NCI-H226 (cell line): ENCODE measurements around the gene PPP1R9A.

Experiments used
- DNase-seq: peaks from one replicate; pipeline ENCODE4 v3.0.0-alpha.2; 2015

PPP1R9A gene

DNA sequence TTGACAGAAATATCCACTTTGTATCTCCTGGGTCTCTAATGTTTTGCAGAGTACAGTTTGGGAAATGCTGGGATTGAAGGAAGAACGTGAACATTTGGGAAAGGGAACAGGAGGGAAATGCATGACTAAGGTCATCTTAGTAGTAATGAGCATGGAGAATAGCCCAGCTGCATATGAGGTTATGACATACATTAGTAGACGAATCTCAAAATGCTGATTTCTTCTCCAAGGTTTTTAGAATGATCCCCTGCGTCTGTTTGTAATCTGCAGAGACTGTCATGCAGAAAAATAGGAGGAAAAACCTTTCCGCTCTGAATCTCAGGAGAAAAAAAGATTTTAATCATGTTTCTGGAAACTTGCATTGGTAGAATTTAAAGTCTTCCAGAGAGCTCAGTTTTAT is 133.6 kb downstream of the PPP1R9A start:
- DNase-seq: no peak

DNA sequence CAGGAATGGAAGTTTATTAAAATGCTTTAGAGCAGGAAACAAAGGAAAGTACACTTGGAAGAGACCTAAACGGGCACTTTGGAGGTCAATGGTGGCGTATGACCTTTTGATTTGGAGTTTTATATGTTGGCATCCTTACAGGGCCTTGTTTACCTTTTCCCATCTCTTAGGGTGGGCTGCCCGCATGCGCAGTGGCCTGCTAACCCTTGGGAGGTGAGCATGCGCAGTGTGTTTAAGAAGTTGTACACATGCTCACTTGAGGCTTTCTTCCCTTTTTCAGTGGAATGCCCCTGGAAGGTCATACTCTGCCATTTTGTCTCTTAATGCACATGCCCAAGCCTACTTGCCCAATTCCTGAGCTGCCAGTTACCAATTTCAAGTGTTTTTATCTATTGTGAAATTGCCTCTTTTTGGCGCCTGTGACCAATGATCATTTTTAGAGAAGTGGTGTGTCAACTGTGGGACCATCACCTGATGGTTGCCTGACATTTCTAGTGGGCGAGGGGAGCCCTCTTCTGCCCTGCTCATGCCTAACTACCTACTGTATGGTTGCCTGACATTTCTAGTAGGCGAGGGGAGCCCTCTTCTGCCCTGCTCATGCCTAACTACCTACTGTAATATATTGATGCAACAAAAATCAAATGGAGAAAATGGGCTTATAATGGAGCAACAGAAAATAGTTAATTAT is 138.0 kb downstream of the PPP1R9A start:
- DNase-seq: peak; percentile 10

DNA sequence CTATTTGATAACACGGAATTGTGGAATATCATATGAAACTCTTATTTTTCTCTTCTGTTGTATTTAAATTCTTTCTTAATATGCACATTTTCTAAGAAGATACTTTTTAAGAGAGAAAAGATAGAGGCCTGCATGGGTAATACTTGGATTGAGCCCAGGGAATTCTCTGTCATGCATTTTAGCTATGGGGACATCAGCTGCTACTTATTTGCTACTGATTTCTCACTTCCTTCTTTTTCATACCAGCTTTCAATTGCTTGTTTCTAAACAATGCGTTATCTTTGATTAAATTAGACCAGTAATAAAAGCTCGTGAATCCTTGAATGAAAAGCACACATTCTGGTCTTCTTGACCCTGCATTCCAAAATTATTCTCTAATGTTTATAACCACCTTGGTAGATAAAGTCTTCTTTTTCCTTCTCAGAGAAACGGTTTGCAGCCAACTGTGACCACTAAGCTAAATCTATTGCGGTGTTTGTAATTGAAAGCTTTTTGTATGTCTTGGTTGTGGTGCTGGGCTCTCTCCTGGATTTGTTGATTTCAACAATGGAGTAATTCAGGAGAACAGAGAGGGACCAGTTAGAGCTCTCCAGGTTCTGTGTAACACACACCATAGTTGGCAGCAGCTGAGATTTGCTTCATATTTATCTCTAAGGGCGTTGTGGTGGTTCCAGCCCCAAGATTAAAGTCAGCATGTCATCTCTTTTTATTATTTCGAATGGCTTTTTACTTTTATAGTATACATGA is 139.3 kb downstream of the PPP1R9A start:
- DNase-seq: no peak

DNA sequence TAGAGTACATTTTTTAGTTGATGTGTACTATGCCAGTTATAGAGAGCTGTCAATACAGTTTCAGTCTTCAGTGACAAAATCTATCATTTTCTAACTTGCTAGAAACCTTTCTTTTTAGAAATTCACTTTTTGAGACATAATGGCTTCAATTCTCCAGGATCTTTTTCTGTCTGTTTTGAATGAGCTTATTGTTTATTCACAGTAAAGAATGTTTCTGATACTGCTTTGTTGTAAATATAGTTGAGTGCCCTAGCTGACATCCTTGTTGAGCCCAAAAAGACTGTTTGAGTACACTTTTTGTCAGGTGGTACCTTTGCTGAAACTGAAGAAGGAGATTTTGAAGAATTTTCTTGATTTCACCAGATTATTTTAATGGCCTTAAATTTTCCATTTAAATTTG is 139.9 kb downstream of the PPP1R9A start:
- no peak for DNase-seq

DNA sequence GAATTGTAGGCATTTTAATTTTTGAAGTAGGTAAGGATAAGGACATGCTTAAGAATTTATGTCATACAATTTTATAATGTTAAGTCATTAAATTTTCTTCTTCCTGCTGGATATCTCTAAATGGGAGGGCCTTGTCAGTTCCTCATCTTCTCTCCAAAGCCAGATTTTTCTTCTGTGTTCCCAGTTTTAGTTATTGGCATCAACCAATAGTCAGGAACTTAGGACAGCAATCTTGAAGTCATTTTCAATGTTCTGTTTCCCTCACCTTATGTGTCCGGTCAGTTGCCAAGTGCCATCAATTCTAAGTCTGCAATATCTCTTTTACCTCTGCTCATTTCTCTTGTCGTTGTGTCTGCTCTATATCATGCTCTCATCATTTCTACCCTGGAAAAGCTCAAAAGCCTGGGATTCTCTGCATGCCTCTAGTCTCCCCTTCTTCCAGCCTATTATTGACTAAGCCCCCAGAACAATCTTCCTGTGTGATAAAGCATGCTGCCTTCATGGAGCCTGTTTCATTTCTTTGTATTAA is 145.2 kb downstream of the PPP1R9A start:
- no peak for DNase-seq

DNA sequence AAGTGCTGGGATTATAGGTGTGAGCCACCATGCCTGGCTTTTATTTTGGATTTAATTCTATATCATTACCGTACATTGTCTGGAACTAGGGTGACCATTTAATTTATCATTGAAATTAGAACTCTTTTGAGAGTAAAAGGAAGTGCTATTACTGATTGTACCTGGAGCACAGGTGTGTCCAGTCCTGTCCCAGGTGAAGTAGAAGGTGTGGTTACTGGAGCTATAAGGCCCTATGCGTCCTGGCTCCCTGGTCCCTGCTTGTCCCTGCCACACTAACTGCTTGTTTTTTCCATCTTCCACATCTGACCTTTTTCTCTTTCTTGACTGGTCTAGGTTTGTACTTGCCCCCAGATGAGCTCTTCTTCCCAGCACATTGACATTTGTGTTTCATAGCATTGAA is 147.0 kb downstream of the PPP1R9A start:
- no peak for DNase-seq

DNA sequence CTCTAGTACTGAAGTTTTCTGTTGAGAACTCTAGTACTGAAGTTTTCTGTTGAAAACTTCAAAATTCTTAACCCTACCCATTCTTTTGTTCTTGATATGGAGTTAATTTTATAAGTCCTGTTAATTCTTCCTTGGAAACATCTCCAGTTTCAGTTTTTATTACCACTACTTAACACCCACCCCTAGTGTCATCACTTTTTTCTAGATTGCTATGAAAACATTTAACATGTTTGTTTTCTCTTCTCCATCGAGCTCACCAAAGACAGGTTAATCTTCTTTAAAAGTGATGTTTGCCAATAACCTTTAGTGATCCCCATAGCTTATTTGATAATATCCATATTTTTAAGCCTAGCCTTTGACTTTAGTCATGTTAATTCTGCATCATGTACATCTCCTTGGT is 147.9 kb downstream of the PPP1R9A start:
- DNase-seq: no peak

DNA sequence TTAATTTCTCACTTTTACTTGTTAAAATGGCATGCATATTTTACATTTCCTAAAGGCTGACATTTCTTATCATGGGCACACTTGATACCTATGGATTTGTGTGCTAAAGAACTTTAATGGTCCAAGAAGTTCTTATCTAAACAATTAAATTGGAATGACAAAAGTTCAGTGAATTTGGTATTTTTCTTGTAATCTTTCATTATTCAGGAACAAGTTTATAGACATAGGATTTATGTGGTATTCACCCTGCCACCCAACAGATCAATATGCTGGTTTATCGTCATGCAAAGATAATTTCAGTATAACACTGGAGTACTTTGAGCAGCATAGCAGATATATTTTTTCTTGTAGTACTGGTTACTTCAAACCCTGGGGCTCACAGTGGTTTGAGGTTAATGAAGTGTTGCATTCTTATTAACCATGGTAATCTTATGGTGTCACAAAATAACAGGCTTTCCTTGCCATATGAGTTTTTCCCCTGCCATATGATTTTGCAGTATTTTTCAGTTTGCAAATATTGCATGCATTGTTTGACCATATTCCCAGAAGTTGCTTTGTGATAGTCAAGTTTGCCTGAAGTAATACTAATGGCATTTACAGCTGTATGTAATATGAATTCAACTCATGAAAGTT is 148.8 kb downstream of the PPP1R9A start:
- no peak for DNase-seq

DNA sequence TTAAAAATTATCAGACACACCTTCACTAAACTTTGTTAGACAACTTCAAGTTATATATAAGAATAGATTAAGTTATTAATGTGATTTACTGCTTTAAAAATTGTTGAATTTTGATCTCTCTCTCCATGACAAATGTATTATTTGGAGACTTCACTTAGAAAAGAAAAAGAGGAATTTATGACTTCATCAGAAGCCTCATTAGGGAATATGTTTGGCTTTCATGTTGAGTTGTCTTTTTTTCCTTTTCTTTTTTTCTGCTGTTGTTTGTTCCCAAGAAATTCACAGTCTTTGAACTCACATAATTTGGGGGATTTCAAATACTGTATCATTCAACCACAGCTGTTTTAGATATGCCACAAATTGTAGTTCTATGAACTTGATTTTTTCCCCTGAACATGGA is 149.5 kb downstream of the PPP1R9A start:
- DNase-seq: no peak

DNA sequence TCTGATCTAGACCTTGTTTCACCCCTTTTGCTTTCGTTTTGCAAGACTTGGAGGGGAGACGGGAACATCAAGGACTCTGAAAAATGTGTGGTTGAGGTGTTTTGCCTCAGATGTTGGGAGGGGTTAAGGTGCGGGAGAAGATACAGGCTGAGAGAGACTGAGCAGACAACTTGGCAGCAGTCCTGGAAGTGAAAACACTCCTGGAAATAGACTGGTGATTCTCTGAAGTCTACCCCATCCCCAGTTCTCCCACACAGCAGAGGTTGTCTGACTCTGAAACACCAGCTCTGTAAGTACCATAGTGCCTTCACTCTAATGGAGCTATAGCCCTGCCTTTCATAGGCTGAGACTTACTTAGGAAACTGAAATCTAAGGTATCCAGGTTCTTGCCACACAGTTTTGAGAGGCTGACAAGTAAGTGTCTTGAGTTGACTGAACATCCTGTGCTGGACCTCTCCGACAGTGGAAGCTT is 152.5 kb downstream of the PPP1R9A start:
- DNase-seq: peak; percentile 46

DNA sequence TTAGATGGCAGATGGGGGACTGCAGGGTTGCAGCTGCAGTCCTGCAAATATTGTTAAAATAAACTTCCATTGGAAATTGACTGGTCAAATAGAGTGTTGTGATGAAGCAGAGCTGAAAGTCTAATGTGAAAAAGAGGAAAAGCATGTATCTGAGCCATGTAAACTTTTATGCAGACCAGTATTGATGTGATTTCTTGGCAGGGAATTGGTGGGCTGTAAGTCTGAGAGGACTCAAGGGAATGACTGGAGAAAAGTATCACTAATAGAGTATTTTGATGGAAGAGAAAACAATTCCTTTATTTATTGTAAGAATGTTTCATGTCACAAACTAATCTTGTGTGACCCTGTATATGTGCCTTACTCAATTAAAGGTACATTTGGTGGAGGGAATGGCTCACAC is 155.5 kb downstream of the PPP1R9A start:
- DNase-seq: no peak

DNA sequence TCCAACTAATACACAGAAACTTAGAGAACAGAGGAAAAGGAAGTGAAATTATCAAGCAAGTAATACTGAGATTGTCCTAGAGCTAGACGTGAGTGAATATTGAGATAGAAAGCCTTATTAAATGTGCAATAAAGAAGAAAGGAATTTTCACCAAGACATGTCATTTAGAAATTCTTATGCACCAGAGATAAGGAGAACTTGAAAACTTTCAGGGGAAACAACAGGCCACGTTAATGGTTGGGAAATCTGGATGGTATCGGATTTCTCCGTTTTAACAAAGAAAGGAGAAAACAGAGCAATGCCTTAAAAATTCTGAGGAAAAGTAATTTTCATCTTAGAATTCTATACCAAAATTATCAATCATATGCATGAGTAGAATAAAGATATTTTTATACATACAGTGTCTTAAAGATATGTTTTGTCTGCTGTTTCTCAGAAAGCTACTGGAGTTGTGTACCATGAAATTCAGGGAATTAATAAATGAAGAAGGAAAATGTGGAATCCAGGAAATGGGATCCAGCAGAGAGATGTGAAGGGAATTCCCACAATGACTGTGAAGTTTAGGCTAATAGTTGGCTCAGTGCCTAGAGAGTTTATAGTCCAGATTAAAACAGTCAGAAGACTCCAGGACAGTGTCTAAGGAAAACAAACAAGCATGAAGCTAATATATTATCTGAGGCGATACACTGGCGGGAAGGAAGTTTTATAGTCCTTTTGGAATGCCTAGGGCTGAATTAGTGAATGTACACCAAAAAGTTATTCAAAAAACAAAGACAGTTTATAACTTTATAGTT is 159.5 kb downstream of the PPP1R9A start:
- DNase-seq: peak; percentile 86

DNA sequence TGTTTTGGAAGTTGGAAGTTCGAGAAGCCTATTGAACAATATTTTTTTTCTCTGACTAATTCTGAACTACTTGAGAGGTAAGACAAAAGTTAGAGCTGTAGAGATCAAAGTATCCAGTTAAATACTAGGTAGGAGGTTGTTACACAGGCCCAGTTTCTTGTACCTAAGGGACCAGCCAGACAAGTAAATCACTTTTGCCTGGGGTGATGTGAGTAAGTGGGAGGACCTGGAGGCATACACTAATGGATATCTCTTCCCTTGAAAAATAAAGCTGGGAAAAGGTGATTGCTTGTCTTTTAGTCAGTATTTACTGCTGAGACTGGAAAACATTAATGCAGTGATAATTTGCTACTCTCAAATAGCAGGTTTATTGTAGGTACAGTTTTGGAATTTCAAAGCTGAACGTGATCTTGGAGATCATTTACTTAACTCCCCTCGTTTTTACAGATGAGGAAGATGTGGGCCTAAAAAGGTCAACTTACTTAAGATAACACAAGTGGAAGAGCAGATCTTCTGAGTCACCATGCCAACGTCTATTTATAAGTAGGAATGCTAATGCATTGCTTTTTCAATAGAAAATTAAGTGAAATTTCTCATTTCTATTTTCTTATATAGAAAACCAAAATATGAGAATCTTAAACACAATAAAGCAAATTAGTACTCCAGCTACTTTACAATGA is 181.3 kb downstream of the PPP1R9A start:
- DNase-seq: no peak

DNA sequence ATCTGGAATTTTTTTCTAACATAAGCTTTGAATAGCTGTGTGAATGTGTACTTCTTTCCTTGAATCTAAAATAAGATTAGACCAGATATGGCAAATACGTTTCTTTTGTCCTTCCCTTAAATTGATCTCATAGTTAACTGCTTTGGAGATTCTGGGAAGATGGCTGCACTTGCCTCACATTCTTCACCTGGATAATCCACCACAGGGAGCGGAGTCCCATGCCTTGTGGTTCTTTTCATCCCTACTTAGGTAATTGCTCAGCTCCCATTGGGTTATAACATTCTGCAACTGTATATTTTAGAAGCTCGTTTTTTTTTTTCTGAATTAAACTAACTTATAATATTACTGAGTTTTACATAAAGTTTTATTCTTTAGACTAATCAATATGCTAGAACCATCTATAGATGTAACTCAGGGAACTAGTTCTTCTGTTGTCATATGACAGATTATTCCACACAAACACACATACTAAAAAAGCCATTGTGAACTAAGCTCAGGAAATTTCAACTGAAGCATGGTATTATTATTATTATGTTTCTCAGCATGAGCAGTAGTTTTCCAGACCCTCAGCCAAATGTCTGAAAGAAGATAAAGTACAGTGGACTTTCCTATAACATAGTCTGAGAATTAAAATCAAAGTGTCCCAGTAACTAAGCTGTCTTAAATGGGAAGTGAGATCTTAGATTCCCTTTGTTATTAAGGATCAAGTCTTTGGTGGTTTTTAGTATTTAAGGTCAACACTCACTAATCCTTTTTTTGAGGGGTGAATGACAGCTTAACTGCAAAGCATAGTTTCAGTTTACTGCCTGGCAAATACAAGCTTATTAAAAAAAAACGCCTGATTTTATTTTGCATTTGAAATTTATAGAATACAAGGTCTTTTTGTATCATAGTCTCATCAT is 182.3 kb downstream of the PPP1R9A start:
- DNase-seq: no peak

DNA sequence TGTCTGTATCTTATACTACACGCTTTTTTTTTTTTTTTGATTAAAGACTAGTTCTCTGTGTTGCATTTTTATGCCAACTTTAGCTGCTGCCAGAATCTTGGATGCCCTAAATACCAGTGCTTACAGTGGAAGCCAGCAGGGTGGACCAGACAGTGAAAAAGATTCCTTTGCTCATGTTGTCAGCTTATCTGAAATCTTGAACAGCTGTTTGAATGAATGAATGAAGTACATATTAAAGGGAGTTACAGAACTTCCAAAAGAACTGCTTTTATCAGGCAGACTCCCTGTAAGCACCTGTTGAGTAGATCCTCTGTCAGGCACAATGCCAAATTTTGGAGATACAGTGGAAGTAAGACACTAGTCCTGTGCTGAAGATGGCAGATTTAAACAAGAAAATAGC is 184.9 kb downstream of the PPP1R9A start:
- DNase-seq: no peak

DNA sequence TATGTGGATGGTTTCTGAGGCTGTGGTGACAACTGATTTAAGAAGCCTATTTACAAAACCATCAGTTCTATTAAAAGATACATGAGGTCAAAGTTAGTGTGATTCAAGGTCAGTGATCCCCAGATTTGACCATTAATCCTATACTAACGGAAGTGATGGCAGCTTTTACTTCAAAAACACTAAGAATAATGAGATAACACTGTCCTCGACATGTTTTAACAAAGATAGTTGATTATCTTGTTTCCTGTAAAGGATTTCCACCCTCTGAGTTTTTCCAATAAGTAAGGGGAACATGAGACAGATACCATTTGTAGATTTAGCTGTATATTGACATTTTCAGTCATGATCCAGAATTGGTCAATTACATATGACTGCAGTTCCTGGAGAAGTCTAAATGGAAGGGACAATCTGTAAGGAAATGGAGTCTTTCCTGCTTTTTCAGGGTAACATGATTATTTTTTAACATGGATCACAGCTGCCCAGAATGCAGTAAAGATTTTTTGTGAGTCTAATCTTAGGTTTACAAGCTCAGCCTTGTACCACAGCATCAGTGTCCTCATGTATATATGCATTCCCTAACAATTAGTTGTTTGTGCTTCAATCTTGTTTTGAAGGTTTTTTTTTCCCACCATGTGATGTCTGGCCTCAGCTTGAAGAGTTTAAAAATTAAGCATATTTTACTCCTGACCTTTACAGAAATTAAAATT is 188.0 kb downstream of the PPP1R9A start:
- DNase-seq: no peak

DNA sequence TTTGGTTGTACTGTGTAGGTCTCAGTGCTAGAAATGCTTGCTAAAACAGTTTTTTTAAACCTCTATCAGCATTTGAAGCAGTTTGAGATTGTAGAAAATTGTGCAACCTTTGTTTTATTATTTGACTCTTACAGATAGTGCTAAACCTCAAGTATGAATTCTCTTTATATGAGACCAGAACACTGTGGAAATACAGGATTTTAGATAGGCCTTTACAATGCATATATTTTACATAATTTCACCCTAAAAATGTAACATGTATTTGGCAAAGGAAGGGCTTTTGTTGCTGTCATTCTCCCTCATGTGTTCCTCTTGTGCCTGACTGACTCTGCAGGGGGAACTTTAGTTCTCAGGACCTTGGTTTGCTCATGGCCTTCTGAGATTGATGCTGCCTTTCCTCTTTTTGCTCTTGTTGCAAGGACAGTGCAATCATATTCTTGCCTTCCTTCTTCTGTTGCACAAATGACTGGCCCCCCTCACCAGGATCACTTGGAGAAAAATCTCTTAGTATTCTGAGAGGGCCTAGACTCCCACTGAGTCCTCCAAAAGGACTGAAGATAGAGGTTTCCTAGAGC is 188.7 kb downstream of the PPP1R9A start:
- DNase-seq: no peak

DNA sequence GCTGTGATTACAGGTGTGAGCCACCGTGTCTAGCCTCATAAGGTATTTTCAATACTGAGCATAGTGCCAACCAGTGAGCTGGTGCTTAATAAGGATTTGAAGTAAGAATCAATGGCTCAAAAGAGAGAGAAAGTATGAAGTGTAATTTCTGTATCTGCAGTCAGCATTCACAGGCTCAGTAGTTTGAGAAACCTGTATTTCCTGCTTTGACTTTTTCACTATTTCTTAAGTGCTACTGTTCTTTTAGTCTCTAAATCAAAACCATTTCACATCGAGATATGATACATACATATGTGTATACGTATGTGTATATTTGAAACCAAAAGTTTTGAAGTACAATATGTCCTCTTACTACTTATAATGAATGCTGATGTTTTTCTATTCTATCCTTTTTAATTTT is 189.9 kb downstream of the PPP1R9A start:
- DNase-seq: no peak

DNA sequence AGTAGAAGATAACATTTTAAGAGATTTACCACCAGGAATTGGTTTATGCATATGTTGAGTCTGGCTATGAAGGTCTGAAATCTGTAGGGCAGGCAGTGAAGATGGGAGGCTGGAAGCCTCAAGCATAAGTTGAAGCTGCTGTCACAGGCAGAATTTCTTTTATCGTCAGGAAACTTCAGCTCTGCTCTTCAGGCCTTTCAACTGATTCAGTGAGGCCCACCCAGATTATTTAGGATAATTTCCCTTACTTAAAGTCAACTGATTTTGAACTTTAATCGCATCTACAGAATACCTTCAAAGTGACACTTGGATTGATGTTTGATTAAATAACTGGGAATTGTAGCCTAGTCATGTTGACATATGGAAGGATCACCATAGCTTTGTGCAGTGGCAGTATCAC is 190.5 kb downstream of the PPP1R9A start:
- no peak for DNase-seq

DNA sequence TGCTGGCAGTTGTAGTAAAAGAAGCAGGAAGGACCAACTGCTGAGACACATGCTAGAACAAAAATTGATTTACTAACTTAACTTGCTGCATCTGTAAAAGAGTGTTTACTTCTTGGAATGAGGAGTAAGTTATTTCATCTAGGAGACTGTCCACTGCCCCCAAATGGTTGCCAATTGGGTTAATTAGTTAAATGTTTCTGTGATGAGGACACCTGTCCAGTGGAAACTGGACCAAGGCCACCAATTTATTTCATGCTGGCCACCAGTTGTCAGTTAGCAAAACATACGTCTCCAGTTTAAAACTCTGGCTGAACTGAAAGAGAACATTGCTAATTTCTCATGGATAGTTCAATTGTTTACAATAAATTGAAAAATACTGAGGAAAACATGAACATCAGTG is 191.7 kb downstream of the PPP1R9A start:
- DNase-seq: no peak
